GM19238 (cell line): ENCODE data around the gene ALG14.
"Not testable (repeated sequence)": the region's sequence is repeated elsewhere in the genome, so short reads cannot be mapped to it uniquely, and the experiment has no call there.

Experiments used
- DNase-seq: peaks from one replicate; pipeline ENCODE4 v3.0.0; 2011; ENCODE audit warnings: low spot score; ENCODE audit not compliant: insufficient read length

ALG14 gene

GRCh38 chr1:95043141-95043980 is 29.4 kb downstream of the ALG14 start:
- DNase-seq, result peak; percentile 39

- no peak for DNase-seq
Observed at GRCh38 chr1:95042286-95042685, 30.5 kb downstream of the ALG14 start.

- no peak for DNase-seq
Observed at GRCh38 chr1:95041491-95042165, 31.1 kb downstream of the ALG14 start.

GRCh38 chr1:95040032-95040525 is 32.7 kb downstream of the ALG14 start:
- DNase-seq, result no peak

- DNase-seq, result no peak
Observed at GRCh38 chr1:95039360-95040031, 33.3 kb downstream of the ALG14 start.

GRCh38 chr1:95035536-95035935 is 37.2 kb downstream of the ALG14 start:
- DNase-seq, result no peak

GRCh38 chr1:95034506-95034905 is 38.2 kb downstream of the ALG14 start:
- no peak for DNase-seq

GRCh38 chr1:95033843-95034242 is 38.9 kb downstream of the ALG14 start:
- no peak for DNase-seq

- DNase-seq, result no peak
Observed at GRCh38 chr1:95029532-95029931, 43.2 kb downstream of the ALG14 start.

GRCh38 chr1:95028954-95029353 is 43.8 kb downstream of the ALG14 start:
- DNase-seq, result no peak

GRCh38 chr1:95027046-95027445 is 45.7 kb downstream of the ALG14 start:
- DNase-seq, result no peak

- no peak for DNase-seq
Observed at GRCh38 chr1:95023399-95024043, 49.2 kb downstream of the ALG14 start.

- no peak for DNase-seq
Observed at GRCh38 chr1:95022644-95022926, 50.2 kb downstream of the ALG14 start.

GRCh38 chr1:95021805-95022643 is 50.7 kb downstream of the ALG14 start:
- DNase-seq, result no peak

GRCh38 chr1:95021119-95021518 is 51.6 kb downstream of the ALG14 start:
- no peak for DNase-seq

GRCh38 chr1:95019466-95019865 is 53.3 kb downstream of the ALG14 start:
- not testable (repeated sequence) for DNase-seq

- no peak for DNase-seq
Observed at GRCh38 chr1:95018602-95019369, 54.0 kb downstream of the ALG14 start.

GRCh38 chr1:95017775-95018174 is 55.0 kb downstream of the ALG14 start:
- DNase-seq, result no peak

- no peak for DNase-seq
Observed at GRCh38 chr1:95015076-95015475, 57.7 kb downstream of the ALG14 start.

GRCh38 chr1:95013950-95014574 is 58.7 kb downstream of the ALG14 start:
- DNase-seq, result no peak
